GM19463 (cell line): ENCODE data around the gene LIMCH1.

Experiments
- ATAC-seq: cut with Tn5 transposase; IDR thresholded peaks from one replicate; pipeline ENCODE4 v1.9.1; 2021; ENCODE audit warnings: mild to moderate bottlenecking, moderate library complexity; ENCODE audit not compliant: unreplicated experiment

The LIMCH1 gene

GRCh38 chr4:41528512-41529205, 9.3 kb upstream of the LIMCH1 start:
- ATAC-seq: no peak

DNA sequence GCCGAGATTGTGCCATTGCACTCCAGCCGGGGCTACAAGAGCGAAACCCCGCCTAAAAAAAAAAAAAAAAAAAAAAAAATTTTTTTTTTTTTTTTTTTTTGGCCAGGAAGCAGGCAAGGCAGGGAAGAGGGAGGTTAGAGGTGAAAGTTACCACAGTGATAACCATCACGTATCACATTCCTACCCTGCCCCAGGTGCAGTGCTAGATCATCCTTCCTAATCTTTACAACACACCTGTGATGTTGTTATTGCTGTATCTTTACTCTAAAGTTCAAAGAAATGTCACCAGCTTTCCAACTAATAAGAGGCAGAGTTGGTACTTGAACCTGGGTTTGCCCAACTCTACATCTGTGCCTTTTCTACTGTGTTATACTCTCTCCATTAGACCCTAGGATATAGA, 7.2 kb upstream of the LIMCH1 start:
- no peak for ATAC-seq

DNA sequence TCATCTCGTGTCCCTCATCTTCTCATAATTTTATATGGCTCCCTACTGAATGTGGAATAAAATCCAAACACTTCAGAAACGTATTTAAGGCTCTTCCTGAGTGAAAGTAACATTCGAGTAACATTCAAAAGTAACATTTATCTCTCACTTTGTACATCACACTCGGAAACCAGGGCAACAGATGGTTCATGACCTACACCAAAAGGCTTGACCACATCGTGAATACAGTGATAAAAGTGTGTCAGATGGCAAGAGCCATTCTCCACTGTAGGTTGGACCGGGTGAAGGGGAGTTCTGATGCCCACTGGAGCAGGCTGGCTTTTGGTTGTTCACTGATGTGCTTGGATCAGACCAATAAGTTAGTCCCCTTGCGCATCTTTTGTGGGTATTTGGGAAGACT, 5.6 kb upstream of the LIMCH1 start:
- no peak for ATAC-seq

- no peak for ATAC-seq
These were observed 5.1 kb upstream of the LIMCH1 start for GRCh38 chr4:41532882-41533281.

DNA sequence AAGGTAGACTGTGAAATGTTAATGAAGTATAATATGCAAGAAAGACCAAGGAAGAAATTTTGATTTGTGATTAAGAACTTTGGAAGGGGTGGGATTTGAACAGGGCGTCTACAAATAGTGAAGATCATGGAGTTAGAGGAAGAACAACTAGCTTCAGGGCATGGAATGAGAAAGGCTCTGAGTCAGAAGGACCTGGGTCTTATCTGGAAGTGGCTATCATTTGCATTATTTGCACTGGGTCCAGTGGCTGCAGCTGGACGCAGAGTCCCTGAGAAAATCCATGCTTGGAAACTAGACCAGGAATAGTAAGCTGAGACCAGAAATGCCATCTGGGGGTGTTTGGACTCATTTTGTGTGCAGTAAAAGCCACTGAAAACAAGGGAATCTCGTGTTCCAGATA, 4.3 kb upstream of the LIMCH1 start:
- no peak for ATAC-seq

- no peak for ATAC-seq
These were observed 3.6 kb upstream of the LIMCH1 start for GRCh38 chr4:41534404-41534803.

DNA sequence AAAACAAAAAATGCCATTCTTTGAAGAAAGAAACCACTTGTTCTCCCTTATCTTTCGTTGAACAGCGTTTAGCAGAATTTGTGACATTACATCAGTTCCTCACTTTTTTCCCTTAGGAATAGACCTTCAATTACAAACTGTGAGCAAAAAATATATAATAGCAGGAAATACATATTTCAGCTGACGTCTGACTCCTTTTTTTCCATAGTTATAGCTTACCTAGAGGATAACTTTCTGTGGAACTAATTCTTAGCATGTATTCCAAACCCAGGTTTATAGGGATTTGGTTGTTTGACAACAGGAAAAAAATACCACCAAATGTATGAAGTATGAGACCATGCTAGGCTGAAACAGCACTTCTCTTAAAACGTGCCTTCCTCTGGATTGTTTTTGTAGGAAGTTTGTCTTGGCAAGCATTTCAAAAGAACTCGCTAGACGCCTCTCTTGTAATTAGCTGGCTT, 2.0 kb upstream of the LIMCH1 start:
- no peak for ATAC-seq

DNA sequence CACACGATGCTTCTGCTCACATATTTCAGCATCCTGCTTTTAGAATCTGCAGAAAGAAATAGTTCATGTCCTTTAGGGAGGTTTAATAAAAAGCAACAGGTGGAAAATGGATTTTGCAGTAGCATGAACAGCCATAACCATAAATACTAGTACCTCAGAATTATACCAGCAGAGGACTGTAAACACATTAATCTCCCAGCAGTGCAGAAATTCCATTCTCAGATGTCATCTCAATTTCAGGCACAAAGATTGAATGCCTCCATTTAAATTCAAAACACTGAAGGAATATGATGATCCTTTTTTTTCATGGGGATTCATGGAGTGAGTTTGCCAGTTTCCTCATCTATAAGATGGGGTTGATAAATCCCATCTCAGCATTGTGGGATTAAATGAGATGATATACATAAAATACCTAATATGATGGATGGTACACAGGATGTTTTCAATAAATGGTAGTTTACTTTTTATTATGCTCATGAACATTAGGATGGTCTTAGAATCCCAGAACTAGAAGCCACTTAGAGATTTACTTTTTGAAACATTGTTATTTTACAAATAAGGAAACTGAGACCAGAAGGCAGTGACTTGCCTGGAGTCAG, 566 bp upstream of the LIMCH1 start:
- no peak for ATAC-seq

GRCh38 chr4:41538887-41539498, 1.0 kb downstream of the LIMCH1 start:
- no peak for ATAC-seq

- no peak for ATAC-seq
These were observed 1.8 kb downstream of the LIMCH1 start for GRCh38 chr4:41539711-41540110.

- ATAC-seq: no peak
These were observed 2.7 kb downstream of the LIMCH1 start for GRCh38 chr4:41540687-41541086.

- no peak for ATAC-seq
These were observed 3.7 kb downstream of the LIMCH1 start for GRCh38 chr4:41541687-41542094.

DNA sequence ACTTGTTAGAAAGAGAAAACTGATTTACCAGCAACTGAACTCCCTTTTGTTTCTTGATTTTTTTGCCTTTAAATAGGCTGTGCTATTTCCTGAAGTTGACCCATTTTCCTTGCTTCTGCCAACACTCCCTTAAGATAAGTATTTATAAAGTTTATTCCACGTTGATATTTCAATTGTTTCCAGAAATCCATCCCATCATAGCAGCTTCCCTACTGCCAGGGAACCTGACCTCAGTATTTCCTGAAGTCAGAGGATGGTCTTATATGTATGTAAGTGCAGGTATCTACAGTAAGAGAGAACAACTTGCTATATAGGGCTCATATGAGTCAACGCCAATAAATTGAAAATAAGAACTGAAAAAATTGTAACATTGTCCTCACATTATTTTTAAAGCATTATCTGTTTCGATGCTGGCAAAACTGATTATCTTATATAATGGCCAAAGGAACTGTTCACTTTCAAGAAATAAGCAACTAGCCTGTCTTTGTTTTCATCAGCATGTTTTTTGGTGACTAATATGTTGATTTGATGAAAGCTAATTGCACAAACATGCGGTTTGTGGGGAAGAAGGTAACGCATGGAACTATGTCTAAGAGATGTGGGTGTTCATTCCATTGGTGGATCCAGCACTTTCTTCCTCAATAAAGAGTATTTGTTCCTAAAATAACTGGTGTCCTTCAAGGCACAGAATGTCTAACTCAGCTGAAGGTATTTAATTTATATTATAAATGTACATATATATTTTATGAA, 4.7 kb downstream of the LIMCH1 start:
- ATAC-seq: no peak

DNA sequence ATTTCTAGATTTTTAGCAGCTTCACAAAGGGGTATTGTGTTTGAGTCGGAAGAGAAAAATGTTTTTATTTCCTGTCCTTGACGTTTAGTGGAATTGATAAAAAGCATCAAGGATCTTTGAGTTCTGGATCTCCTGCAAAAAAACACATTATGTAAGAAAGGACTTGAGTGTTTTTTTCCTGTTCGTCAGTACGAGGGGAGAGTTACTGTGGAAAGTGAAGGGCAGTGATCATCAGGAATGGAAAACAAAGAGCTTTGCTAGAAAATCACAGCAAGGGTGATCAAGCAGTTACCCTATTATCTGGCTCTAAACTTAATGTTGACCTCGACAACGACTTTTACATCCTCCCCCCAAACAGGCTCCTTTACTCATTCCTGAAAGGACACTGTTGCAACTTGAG, 7.3 kb downstream of the LIMCH1 start:
- ATAC-seq: no peak

DNA sequence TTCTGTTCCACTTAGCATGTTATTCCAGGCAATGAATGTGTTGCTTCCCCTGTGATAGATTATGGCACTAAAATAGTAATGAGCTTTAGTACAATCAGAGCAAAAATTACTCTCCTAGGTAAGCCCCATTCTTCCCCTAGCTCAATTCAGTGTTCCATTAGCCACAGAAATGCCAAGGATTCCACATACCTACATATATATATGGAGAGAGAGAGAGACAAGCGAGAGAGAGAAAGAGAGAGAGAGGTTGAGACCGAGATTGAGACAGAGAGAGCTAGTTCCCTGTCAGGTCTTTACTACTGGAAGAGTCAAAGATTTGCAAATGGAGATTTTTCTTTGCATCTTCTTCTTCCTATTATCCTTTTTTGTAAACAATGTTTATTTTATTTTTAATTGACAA, 8.7 kb downstream of the LIMCH1 start:
- no peak for ATAC-seq

DNA sequence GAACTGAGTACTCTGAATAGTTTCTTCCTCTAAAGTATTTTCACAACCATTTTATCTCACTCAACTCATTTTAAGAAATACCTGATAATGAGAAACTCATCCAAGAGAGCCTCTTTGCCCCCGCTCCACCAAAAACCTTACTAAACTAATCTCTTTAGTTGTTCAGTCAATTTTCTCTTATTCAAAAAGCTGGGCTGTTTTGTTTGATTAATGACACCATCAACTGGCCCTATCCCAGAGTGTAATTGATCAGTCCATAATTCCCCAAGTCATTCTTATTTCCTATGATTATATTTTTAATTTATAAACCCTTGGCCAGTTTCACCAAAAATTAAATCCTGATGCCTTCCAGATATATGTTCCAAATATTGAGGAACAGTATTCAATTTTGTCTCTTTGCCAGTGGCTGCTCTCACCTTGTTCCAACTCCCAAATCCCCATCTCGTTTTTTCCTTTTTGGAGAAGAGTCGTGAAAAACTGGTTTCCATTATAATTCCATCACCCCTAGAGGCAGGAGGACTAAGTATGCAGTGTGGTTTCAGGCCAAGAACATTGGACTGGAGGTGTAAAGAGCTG, 10.4 kb downstream of the LIMCH1 start:
- ATAC-seq: no peak

- ATAC-seq: no peak
These were observed 11.5 kb downstream of the LIMCH1 start for GRCh38 chr4:41549478-41549877.

DNA sequence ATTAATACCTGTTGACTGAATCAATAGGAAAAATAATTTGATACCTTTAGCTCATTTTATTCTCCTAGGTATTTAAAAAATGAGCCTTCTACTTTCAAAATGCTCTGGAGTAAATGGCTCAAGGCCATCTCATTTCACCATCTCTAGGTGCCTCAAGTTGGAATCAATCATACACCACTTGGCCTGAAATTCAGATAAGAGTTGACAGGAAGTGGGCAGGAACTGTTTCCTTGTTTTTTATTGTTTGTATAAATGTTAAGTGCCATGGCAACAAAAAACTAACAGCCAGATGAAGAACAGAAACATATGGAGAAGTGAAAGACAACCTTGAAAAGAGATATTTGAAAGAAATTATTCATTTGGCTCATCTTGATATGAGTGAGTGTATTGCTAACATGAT, 12.4 kb downstream of the LIMCH1 start:
- no peak for ATAC-seq

GRCh38 chr4:41551536-41551935, 13.6 kb downstream of the LIMCH1 start:
- no peak for ATAC-seq

- no peak for ATAC-seq
These were observed 16.9 kb downstream of the LIMCH1 start for GRCh38 chr4:41554905-41555304.

- no peak for ATAC-seq
These were observed 18.6 kb downstream of the LIMCH1 start for GRCh38 chr4:41556526-41556925.
